K562 (cell line): ENCODE data around the gene PACSIN3. TPM values are rescaled to one million over a fixed set of nuclear protein-coding genes. Genes with fewer than 3 reads are reported as not detected.
A peak's percentile ranks its signal among the peaks of the same experiment; 100 is the strongest.

Experiments used
- ATF7 ChIP-seq: fragments of 450-650 bp; IDR thresholded peaks from 2 replicates; pipeline ENCODE4 v1.7.1; 2014; ENCODE audit warnings: mild to moderate bottlenecking, moderate library complexity
- BCL6 ChIP-seq: fragments of 250-450 bp; sonication (Bioruptor Pico); IDR thresholded peaks from 2 replicates; pipeline ENCODE4 v1.4.0; 2020
- BRD9 ChIP-seq: fragments of 450-650 bp; IDR thresholded peaks from 2 replicates; pipeline ENCODE4 v1.6.1; 2018; ENCODE audit warnings: low read depth; ENCODE audit not compliant: partially characterized antibody
- CBX1 ChIP-seq: sonication (generic); IDR thresholded peaks from 2 replicates; pipeline ENCODE4 v1.6.1; 2016; ENCODE audit warnings: antibody characterized with exemption, low read depth, mild to moderate bottlenecking
- EP300 ChIP-seq: IDR thresholded peaks from 2 replicates; pipeline ENCODE4 v1.6.1; 2012; ENCODE audit warnings: low read length, improper control_type of control experiment
- GABPB2 ChIP-seq: fragments of 250-450 bp; sonication (Bioruptor Pico); conservative IDR thresholded peaks from 2 replicates; pipeline ENCODE4 v1.5.1; 2021; ENCODE audit warnings: mild to moderate bottlenecking
- GTF2F1 ChIP-seq: IDR thresholded peaks from 2 replicates; pipeline ENCODE4 v1.6.1; 2011; ENCODE audit warnings: low read depth, low read length, improper control_type of control experiment
- MAFF ChIP-seq: IDR thresholded peaks from 2 replicates; pipeline ENCODE4 v1.6.1; 2012; ENCODE audit warnings: low read length, improper control_type of control experiment
- MTF1 ChIP-seq: fragments of 250-450 bp; sonication (Bioruptor Pico); IDR thresholded peaks from 2 replicates; pipeline ENCODE4 v1.9.0; 2021; ENCODE audit warnings: moderate library complexity, mild to moderate bottlenecking, inconsistent platforms, borderline replicate concordance
- NR2C1 ChIP-seq, 2 experiments: fragments of 450-650 bp; IDR thresholded peaks; 2 replicates each; pipeline ENCODE4 v1.6.1; 2017; ENCODE audit warnings: mild to moderate bottlenecking in 2 of 2, antibody characterized with exemption in 1 of 2, inconsistent platforms in 1 of 2, missing compliant biosample characterization in 1 of 2, missing genetic modification characterization in 1 of 2
- ZNF263 ChIP-seq: sonication (generic); formaldehyde crosslinking; IDR thresholded peaks from 2 replicates; pipeline ENCODE4 v1.8.0; 2022; ENCODE audit warnings: mild to moderate bottlenecking, missing genetic modification reagents, borderline replicate concordance
- polyA plus RNA-seq, 8 experiments: library from polyadenylated mRNA; depleted of rRNA in 4 of 8; stranded (reverse) in 5 of 8; unstranded in 3 of 8; fragments of >200 nt; fragmentation: Nextera tagmentation in 2 of 8; fragmentation: Illumina TruSeq in 1 of 8; extraction: Ambion mirVana in 2 of 8; extraction: Trizol in 1 of 8; gene quantifications; 2 replicates each; pipeline versions ENCODE4 v1.2.1 to v1.2.3, GENCODE V29; 2011 to 2014; ENCODE audit warnings: inconsistent platforms in 1 of 8, missing spikeins in 1 of 8
- total RNA-seq, 7 experiments: library from RNA; depleted of rRNA in 6 of 7; stranded (reverse); fragments of >200 nt in 6 of 7; fragmentation: Illumina TruSeq in 2 of 7; extraction: Trizol in 2 of 7; gene quantifications; 2 replicates each; pipeline versions ENCODE4 v1.2.1 to v1.2.3, GENCODE V29; 2011 to 2021; ENCODE audit warnings: low replicate concordance in 1 of 7
- TF ChIP-seq, protein P1 (sequence below), 2 experiments: fragments of 250-450 bp in 1 of 2; fragments of 450-650 bp in 1 of 2; sonication (Bioruptor Pico) in 1 of 2; IDR thresholded peaks; 2 replicates each; pipeline versions ENCODE4 v1.6.1 to v1.8.0; 2016 to 2021; ENCODE audit warnings: mild to moderate bottlenecking in 2 of 2, moderate library complexity in 2 of 2, missing compliant biosample characterization in 1 of 2, missing genetic modification characterization in 1 of 2
- TF ChIP-seq, protein P2 (sequence below): fragments of 450-650 bp; formaldehyde crosslinking; IDR thresholded peaks from 2 replicates; pipeline ENCODE4 v1.4.0; 2022; ENCODE audit warnings: missing genetic modification characterization
- TF ChIP-seq, protein P3 (sequence below): fragments of 450-650 bp; conservative IDR thresholded peaks from 2 replicates; pipeline ENCODE4 v1.6.1; 2016; ENCODE audit warnings: missing genetic modification characterization, low read depth, mild to moderate bottlenecking, missing compliant biosample characterization, moderate library complexity
- TF ChIP-seq, protein P4 (sequence below): IDR thresholded peaks from 3 replicates; pipeline ENCODE4 v1.6.1; 2011; ENCODE audit warnings: borderline replicate concordance, mild to moderate bottlenecking, moderate library complexity; ENCODE audit not compliant: insufficient read length; ENCODE audit errors: extremely low read depth
- TF ChIP-seq, protein P5 (sequence below): fragments of 450-650 bp; IDR thresholded peaks from 2 replicates; pipeline ENCODE4 v1.6.1; 2016; ENCODE audit warnings: borderline replicate concordance
- TF ChIP-seq, protein P6 (sequence below): sonication (generic); formaldehyde crosslinking; IDR thresholded peaks from 2 replicates; pipeline ENCODE4 v1.8.0; 2022; ENCODE audit warnings: missing genetic modification reagents, mild to moderate bottlenecking, moderate library complexity, borderline replicate concordance

Gene PACSIN3
- total and polyA plus RNA-seq, 9 of the 15 experiments (the other 6 are each of a cell fraction or from before 2014, with no cell fraction given), result 0.13 to 18.1 (median 7.1) TPM

DNA sequence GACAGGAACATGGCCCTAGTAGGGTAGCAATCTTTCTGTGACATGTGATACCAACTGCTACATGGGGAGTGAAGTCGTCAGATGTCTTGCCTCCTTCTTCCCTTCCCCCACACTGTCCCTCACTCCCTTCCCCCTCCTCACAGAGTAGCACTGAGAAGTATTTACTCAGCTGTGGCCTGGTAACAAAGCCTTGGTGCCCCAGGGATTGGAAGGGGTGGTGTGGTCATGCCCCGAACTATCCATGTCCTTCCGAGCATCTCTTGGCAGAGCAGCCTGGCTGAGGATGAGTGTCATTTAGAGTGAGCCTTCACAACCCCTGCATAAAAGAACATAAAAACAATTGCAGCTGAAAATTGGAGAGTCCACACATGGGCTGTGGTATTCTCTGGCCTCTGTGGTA is 55.7 kb downstream of the PACSIN3 start (continued):
- no peak for TF ChIP-seq ATF7
- TF ChIP-seq, protein P1, sequence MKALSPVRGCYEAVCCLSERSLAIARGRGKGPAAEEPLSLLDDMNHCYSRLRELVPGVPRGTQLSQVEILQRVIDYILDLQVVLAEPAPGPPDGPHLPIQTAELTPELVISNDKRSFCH (CRISPR knock-in tag; IDR thresholded peaks at IDR 0.05), result no peak
- TF ChIP-seq, protein P1 (tag; IDR thresholded peaks at IDR 0.05), result no peak
- TF ChIP-seq BRD9, result no peak
- TF ChIP-seq, protein P2, sequence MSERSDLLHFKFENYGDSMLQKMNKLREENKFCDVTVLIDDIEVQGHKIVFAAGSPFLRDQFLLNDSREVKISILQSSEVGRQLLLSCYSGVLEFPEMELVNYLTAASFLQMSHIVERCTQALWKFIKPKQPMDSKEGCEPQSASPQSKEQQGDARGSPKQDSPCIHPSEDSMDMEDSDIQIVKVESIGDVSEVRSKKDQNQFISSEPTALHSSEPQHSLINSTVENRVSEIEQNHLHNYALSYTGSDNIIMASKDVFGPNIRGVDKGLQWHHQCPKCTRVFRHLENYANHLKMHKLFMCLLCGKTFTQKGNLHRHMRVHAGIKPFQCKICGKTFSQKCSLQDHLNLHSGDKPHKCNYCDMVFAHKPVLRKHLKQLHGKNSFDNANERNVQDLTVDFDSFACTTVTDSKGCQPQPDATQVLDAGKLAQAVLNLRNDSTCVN (CRISPR knock-in tag), result no peak
- TF ChIP-seq, protein P3, sequence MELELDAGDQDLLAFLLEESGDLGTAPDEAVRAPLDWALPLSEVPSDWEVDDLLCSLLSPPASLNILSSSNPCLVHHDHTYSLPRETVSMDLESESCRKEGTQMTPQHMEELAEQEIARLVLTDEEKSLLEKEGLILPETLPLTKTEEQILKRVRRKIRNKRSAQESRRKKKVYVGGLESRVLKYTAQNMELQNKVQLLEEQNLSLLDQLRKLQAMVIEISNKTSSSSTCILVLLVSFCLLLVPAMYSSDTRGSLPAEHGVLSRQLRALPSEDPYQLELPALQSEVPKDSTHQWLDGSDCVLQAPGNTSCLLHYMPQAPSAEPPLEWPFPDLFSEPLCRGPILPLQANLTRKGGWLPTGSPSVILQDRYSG (tag), result no peak
- TF ChIP-seq, protein P4, sequence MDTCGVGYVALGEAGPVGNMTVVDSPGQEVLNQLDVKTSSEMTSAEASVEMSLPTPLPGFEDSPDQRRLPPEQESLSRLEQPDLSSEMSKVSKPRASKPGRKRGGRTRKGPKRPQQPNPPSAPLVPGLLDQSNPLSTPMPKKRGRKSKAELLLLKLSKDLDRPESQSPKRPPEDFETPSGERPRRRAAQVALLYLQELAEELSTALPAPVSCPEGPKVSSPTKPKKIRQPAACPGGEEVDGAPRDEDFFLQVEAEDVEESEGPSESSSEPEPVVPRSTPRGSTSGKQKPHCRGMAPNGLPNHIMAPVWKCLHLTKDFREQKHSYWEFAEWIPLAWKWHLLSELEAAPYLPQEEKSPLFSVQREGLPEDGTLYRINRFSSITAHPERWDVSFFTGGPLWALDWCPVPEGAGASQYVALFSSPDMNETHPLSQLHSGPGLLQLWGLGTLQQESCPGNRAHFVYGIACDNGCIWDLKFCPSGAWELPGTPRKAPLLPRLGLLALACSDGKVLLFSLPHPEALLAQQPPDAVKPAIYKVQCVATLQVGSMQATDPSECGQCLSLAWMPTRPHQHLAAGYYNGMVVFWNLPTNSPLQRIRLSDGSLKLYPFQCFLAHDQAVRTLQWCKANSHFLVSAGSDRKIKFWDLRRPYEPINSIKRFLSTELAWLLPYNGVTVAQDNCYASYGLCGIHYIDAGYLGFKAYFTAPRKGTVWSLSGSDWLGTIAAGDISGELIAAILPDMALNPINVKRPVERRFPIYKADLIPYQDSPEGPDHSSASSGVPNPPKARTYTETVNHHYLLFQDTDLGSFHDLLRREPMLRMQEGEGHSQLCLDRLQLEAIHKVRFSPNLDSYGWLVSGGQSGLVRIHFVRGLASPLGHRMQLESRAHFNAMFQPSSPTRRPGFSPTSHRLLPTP, result no peak
- TF ChIP-seq, protein P5, sequence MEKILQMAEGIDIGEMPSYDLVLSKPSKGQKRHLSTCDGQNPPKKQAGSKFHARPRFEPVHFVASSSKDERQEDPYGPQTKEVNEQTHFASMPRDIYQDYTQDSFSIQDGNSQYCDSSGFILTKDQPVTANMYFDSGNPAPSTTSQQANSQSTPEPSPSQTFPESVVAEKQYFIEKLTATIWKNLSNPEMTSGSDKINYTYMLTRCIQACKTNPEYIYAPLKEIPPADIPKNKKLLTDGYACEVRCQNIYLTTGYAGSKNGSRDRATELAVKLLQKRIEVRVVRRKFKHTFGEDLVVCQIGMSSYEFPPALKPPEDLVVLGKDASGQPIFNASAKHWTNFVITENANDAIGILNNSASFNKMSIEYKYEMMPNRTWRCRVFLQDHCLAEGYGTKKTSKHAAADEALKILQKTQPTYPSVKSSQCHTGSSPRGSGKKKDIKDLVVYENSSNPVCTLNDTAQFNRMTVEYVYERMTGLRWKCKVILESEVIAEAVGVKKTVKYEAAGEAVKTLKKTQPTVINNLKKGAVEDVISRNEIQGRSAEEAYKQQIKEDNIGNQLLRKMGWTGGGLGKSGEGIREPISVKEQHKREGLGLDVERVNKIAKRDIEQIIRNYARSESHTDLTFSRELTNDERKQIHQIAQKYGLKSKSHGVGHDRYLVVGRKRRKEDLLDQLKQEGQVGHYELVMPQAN, result no peak
- TF ChIP-seq EP300, result 0 out of 2 replicates have a peak, but pooled peaks have one; percentile 22
- TF ChIP-seq ZNF263, result no peak
- no peak for TF ChIP-seq NR2C1 (IDR thresholded peaks at IDR 0.05)
- no peak for TF ChIP-seq NR2C1 (tag; IDR thresholded peaks at IDR 0.05)
- no peak for TF ChIP-seq MAFF
- no peak for TF ChIP-seq GTF2F1
- TF ChIP-seq, protein P6, sequence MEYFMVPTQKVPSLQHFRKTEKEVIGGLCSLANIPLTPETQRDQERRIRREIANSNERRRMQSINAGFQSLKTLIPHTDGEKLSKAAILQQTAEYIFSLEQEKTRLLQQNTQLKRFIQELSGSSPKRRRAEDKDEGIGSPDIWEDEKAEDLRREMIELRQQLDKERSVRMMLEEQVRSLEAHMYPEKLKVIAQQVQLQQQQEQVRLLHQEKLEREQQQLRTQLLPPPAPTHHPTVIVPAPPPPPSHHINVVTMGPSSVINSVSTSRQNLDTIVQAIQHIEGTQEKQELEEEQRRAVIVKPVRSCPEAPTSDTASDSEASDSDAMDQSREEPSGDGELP (CRISPR knock-in tag), result peak; percentile 56; the same call in 1 of the 2 replicates
- TF ChIP-seq GABPB2 (CRISPR knock-in tag), result no peak
- no peak for TF ChIP-seq BCL6
- no peak for TF ChIP-seq MTF1
- TF ChIP-seq CBX1, result no peak
